AG04449 (cell line): ENCODE data around the gene GRAMD4.

Experiments used
- CTCF ChIA-PET: fragments of 350-600 bp; formaldehyde crosslinking; extraction: SDS; loops from one replicate; lab custom pipeline; 2021; ENCODE audit warnings: antibody characterized with exemption; lab: Yijun Ruan, JAX
- POLR2A ChIA-PET: fragments of 400-600, 350-600 bp; formaldehyde crosslinking; extraction: SDS; loops from one replicate; lab custom pipeline; 2020; ENCODE audit warnings: antibody characterized with exemption, inconsistent platforms; lab: Yijun Ruan, JAX
- DNase-seq: peaks from one replicate; pipeline ENCODE4 v3.0.0-alpha.2; 2010; ENCODE audit warnings: low read depth, low spot score
- H3K4me3 ChIP-seq: 2 replicates; pipeline ENCODE4 v1.5.1; 2011; ENCODE audit warnings: low read depth, mild to moderate bottlenecking, control low read depth, low read length
- TF ChIP-seq, protein P1 (sequence below): IDR thresholded peaks from one replicate; pipeline ENCODE4 v1.5.1; 2011; ENCODE audit warnings: mild to moderate bottlenecking, moderate library complexity, low read length, control low read depth, inconsistent platforms; ENCODE audit not compliant: insufficient read depth; ENCODE audit errors: missing control alignments

GRAMD4 gene

DNA sequence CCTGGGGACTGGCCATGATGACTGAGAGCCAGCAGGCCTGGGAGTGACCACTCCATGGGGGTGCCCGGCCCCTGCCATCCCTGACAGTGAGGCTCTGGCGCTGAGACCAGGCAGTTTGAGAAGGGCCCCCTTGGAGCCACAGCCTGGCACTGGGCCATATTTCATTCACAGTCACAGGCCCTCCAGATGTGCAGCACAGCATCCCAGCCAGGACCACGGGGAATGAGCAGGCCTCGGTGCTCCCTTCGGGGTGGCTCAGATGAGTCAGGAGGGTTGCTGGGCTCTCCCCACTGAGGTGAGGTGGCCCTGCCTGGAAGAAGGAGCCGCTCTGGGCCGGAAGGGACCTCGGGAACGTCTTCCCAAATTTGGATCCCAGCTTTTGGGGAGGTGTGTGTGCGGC lies 53.0 kb downstream of the GRAMD4 start:
- CTCF ChIA-PET: interaction anchor here (1.3 kb wide), 1 partner anchor 9 kb away, joined by 4 read pairs; no protein-coding TSS in a partner anchor

DNA sequence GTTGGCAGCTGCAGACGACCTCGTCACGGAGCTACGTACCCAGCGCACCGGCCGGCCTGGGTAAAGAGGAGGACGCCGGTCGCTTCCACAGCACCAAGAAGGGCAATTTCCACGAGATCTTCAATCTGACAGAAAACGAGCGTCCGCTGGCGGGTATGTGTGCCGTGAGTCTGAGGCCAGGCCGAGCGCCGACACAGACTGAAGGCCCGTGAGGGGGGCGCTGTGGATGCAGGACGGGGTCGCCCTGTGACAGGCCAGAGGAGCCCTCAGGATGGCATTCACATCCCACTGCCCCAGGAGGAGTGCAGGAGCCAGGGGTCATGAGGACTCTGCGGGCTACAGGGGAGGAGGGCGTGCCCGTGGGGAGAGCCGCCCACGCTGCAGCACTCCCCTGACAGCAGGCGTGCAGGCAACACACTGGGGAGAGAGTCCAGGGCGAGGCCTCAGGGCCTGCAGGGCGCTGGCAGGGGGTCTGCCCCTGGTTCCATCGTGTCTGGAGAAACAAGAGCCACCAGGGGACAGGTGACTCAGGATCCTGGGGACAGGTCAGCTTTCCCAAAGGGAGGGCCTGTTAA lies 53.6 kb downstream of the GRAMD4 start:
- POLR2A ChIA-PET: no interaction called here
- CTCF ChIA-PET: no interaction called here

More for the DNA sequence above, 53.0 kb downstream of the GRAMD4 start:
- no peak for DNase-seq
- POLR2A ChIA-PET: no interaction called here
- TF ChIP-seq, protein P1, sequence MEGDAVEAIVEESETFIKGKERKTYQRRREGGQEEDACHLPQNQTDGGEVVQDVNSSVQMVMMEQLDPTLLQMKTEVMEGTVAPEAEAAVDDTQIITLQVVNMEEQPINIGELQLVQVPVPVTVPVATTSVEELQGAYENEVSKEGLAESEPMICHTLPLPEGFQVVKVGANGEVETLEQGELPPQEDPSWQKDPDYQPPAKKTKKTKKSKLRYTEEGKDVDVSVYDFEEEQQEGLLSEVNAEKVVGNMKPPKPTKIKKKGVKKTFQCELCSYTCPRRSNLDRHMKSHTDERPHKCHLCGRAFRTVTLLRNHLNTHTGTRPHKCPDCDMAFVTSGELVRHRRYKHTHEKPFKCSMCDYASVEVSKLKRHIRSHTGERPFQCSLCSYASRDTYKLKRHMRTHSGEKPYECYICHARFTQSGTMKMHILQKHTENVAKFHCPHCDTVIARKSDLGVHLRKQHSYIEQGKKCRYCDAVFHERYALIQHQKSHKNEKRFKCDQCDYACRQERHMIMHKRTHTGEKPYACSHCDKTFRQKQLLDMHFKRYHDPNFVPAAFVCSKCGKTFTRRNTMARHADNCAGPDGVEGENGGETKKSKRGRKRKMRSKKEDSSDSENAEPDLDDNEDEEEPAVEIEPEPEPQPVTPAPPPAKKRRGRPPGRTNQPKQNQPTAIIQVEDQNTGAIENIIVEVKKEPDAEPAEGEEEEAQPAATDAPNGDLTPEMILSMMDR: no peak
- H3K4me3 ChIP-seq: no peak overlapping the region

DNA sequence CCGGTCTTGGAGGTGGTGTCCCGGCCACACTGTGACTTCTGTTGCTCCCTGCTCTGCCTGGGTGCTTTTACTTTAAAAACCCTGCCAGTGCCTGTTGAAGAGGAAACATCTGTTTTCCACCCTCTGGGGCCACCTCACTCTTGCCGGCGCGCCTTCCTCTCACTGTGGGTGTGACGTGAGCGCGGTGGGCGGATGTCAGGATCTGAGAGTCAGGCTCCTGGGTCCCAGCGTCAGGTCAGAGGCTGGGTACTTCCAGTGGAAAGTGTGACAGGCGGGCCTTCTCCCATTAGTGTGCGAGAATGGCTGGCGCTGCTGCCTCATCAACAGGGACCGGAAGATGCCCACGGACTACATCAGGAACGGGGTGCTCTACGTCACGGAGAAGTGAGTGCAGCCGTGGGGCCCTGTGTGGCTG lies 54.2 kb downstream of the GRAMD4 start:
- TF ChIP-seq, protein P1: no peak
- no peak for DNase-seq
- no peak overlapping the region for H3K4me3 ChIP-seq
- ChIA-PET POLR2A (no interaction called here), CTCF (no interaction called here)

More for the DNA sequence above, 53.6 kb downstream of the GRAMD4 start:
- H3K4me3 ChIP-seq: no peak overlapping the region
- TF ChIP-seq, protein P1: no peak
- DNase-seq: no peak

DNA sequence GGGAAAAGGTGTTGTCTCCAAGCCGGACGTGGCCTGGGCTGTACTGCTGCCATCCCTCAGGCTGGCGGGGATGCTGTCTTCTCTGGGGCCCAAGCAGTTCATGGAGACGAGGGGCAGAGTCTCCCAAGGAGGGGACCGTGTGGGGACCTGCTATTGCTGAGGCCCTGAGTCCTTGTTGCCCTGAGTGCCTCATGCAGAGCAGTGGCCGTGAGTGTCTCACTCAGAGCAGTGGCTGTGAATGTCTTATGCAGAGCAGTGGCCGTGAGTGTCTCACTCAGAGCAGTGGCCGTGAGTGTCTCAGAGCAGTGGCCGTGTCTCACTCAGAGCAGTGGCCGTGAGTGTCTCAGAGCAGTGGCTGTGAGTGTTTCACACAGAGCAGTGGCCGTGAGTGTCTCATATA lies 54.7 kb downstream of the GRAMD4 start:
- DNase-seq: no peak
- ChIA-PET POLR2A (no interaction called here), CTCF (no interaction called here)
- TF ChIP-seq, protein P1: no peak
- H3K4me3 ChIP-seq: no peak overlapping the region

DNA sequence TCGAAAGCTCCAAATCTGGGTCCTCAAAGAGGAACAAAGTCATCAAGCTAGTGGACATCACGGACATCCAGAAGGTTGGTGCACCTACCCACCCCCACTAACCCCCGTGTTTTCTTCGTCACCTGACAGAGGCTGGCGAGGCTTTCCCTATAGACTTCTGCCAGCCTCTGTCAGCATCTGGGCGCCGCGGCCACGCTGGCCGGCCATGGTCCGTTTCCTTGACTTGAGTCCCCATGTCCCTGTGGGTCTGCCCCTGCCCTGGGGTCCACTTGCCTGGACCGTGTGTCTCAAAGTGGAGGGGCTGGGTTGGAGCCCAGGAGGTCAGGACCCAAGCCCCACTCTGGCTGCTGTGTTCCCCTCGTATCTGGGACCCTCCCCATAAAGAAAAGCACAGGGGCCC lies 55.3 kb downstream of the GRAMD4 start:
- ChIA-PET CTCF (no interaction called here), POLR2A (no interaction called here)
- DNase-seq: no peak
- TF ChIP-seq, protein P1: no peak
- H3K4me3 ChIP-seq: no peak overlapping the region

DNA sequence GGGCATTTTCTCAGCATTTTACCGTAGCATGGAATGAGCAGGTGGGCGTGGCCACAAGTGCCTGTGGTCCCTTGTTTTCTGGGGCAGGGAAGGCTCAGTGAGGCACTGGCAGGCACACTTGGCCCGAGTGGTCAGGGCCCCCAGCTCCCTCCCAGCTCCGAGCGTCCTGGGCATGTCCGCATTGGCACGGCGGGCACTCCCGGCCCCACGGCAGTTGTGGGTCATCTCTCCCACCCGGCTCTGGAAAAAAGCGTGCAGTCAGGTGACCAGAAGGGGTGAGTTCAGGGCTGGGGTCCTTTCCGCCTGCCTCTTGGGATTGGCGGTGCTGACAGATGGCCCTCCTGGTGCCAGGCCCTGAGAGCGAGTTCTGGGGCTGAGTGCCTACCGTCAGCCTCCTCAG lies 55.8 kb downstream of the GRAMD4 start:
- DNase-seq: no peak
- TF ChIP-seq, protein P1: no peak
- CTCF ChIA-PET: no interaction called here
- POLR2A ChIA-PET: no interaction called here
- no peak overlapping the region for H3K4me3 ChIP-seq
